HepG2 (cell line): ENCODE measurements around the gene TMX2. TPM values are rescaled to one million over a fixed set of nuclear protein-coding genes. Genes with fewer than 3 reads are reported as not detected.

ENCODE experiments used
- ETS1 ChIP-seq: sonication (generic); formaldehyde crosslinking; IDR thresholded peaks from 2 replicates; pipeline ENCODE4 v1.4.0; 2020; ENCODE audit warnings: missing genetic modification reagents
- HNRNPLL ChIP-seq: fragments of 200-400 bp; formaldehyde crosslinking; IDR thresholded peaks from 2 replicates; pipeline ENCODE4 v1.6.1; 2017; ENCODE audit warnings: mild to moderate bottlenecking, low read depth, low read length; ENCODE audit not compliant: poor library complexity, severe bottlenecking
- MED13 ChIP-seq: sonication (generic); formaldehyde crosslinking; IDR thresholded peaks from 2 replicates; pipeline ENCODE4 v1.5.0; 2020; ENCODE audit warnings: missing genetic modification reagents
- MIER3 ChIP-seq: IDR thresholded peaks from 2 replicates; pipeline ENCODE4 v1.6.1; 2016; ENCODE audit warnings: missing compliant biosample characterization, borderline replicate concordance
- MYNN ChIP-seq: sonication (generic); formaldehyde crosslinking; IDR thresholded peaks from 2 replicates; pipeline ENCODE4 v1.4.0; 2020; ENCODE audit warnings: mild to moderate bottlenecking, low read depth, missing genetic modification reagents
- PAWR ChIP-seq: sonication (generic); formaldehyde crosslinking; IDR thresholded peaks from 2 replicates; pipeline ENCODE4 v1.4.0; 2020; ENCODE audit warnings: missing genetic modification reagents, mild to moderate bottlenecking, borderline replicate concordance
- PRPF4 ChIP-seq: fragments of 200-400 bp; formaldehyde crosslinking; IDR thresholded peaks from 2 replicates; pipeline ENCODE4 v1.6.1; 2016; ENCODE audit warnings: low read length, low read depth; ENCODE audit not compliant: poor library complexity, severe bottlenecking
- SMC3 ChIP-seq: IDR thresholded peaks from 2 replicates; pipeline ENCODE4 v1.6.1; 2011; ENCODE audit warnings: low read length, improper control_type of control experiment
- TCF12 ChIP-seq, 2 experiments: fragments of 450-650 bp in 1 of 2; sonication (generic) in 1 of 2; formaldehyde crosslinking in 1 of 2; IDR thresholded peaks; 2 replicates each; pipeline versions ENCODE4 v1.6.1 to v1.8.0; 2017 to 2022; ENCODE audit warnings: antibody characterized with exemption in 1 of 2, mild to moderate bottlenecking in 1 of 2, missing genetic modification reagents in 1 of 2, moderate library complexity in 1 of 2
- TEF ChIP-seq: sonication (generic); formaldehyde crosslinking; IDR thresholded peaks from 2 replicates; pipeline ENCODE4 v1.5.0; 2020; ENCODE audit warnings: missing genetic modification reagents
- TOE1 ChIP-seq: sonication (generic); formaldehyde crosslinking; IDR thresholded peaks from 2 replicates; pipeline ENCODE4 v1.4.0; 2020; ENCODE audit warnings: mild to moderate bottlenecking, missing genetic modification reagents
- ZBTB10 ChIP-seq: sonication (generic); formaldehyde crosslinking; IDR thresholded peaks from 2 replicates; pipeline ENCODE4 v1.4.0; 2020; ENCODE audit warnings: missing genetic modification reagents, borderline replicate concordance
- ZBTB4 ChIP-seq: sonication (generic); formaldehyde crosslinking; IDR thresholded peaks from 2 replicates; pipeline ENCODE4 v1.4.0; 2020; ENCODE audit warnings: missing genetic modification reagents, mild to moderate bottlenecking, borderline replicate concordance
- ZFAT ChIP-seq: sonication (generic); formaldehyde crosslinking; conservative IDR thresholded peaks from 2 replicates; pipeline ENCODE4 v1.8.1; 2023; ENCODE audit warnings: missing genetic modification reagents, inconsistent platforms
- ZKSCAN5 ChIP-seq: sonication (generic); formaldehyde crosslinking; IDR thresholded peaks from 2 replicates; pipeline ENCODE4 v1.5.1; 2020; ENCODE audit warnings: mild to moderate bottlenecking, missing genetic modification reagents
- ZNF44 ChIP-seq: sonication (generic); formaldehyde crosslinking; IDR thresholded peaks from 2 replicates; pipeline ENCODE4 v1.5.1; 2020; ENCODE audit warnings: mild to moderate bottlenecking, missing genetic modification reagents
- ZNF513 ChIP-seq: sonication (generic); formaldehyde crosslinking; conservative IDR thresholded peaks from 2 replicates; pipeline ENCODE4 v1.5.0; 2020; ENCODE audit warnings: missing genetic modification reagents
- ZSCAN12 ChIP-seq: sonication (generic); formaldehyde crosslinking; IDR thresholded peaks from 2 replicates; pipeline ENCODE4 v1.9.0; 2021; ENCODE audit warnings: mild to moderate bottlenecking, missing genetic modification reagents
- polyA plus RNA-seq, 8 experiments: library from polyadenylated mRNA; depleted of rRNA in 3 of 8; stranded (reverse) in 7 of 8; unstranded in 1 of 8; fragments of >200 nt; fragmentation: Illumina TruSeq in 4 of 8; extraction: Trizol in 4 of 8; gene quantifications; 2 replicates each; pipeline versions ENCODE4 v1.2.1 to v1.2.3, GENCODE V29; 2011 to 2016; ENCODE audit warnings: low read depth in 4 of 8, missing spikeins in 1 of 8, mixed read lengths in 1 of 8; ENCODE audit not compliant: insufficient read depth in 1 of 8
- total RNA-seq, 5 experiments: library from RNA; depleted of rRNA; stranded (reverse); fragments of >200 nt; fragmentation: Illumina TruSeq; extraction: Trizol; gene quantifications; 2 replicates each; pipeline ENCODE4 v1.2.3, GENCODE V29; 2016; ENCODE audit warnings: low read depth in 1 of 5

Gene TMX2
- total and polyA plus RNA-seq, 2 of the 13 experiments (the other 11 are each of a cell fraction or from before 2014, with no cell fraction given): 84.5 to 129 TPM

GRCh38 chr11:57741132-57742086 lies 29.0 kb downstream of the TMX2 start, which contains the start of gene SELENOH (continued):
- TF ChIP-seq HNRNPLL: peak; percentile 90
- TF ChIP-seq ZFAT (CRISPR knock-in tag): no peak
- no peak for TF ChIP-seq TEF
- no peak for TF ChIP-seq ZNF513 (CRISPR knock-in tag)
- peak; percentile 77; the same call in 1 of the 2 replicates for TF ChIP-seq MIER3 (CRISPR knock-in tag)
- 0 out of 2 replicates have a peak, but pooled peaks have one; percentile 34 for TF ChIP-seq ZNF44 (CRISPR knock-in tag)
- TF ChIP-seq TOE1: no peak
- TF ChIP-seq ZBTB10 (CRISPR knock-in tag): no peak
- TF ChIP-seq ZSCAN12 (CRISPR knock-in tag): no peak
- no peak for TF ChIP-seq SMC3
- no peak; the same call in 1 of the 2 replicates for TF ChIP-seq ZBTB4 (CRISPR knock-in tag)
- TF ChIP-seq MYNN (CRISPR knock-in tag): no peak
- no peak for TF ChIP-seq ETS1 (CRISPR knock-in tag)
- TF ChIP-seq ZKSCAN5 (CRISPR knock-in tag): no peak
- 0 out of 2 replicates have a peak, but pooled peaks have one; percentile 45 for TF ChIP-seq MED13 (CRISPR knock-in tag)
- no peak for TF ChIP-seq PAWR (CRISPR knock-in tag)
- no peak for TF ChIP-seq TCF12 (IDR thresholded peaks at IDR 0.05)
- no peak for TF ChIP-seq TCF12 (CRISPR knock-in tag; IDR thresholded peaks at IDR 0.05)
- no peak for TF ChIP-seq PRPF4
